HUES6 (cell line): ENCODE measurements around the gene PCDH9.

Experiments used
- H3K27ac ChIP-seq: 2 replicates; pipeline ENCODE4 v1.7.0; 2013; ENCODE audit warnings: low read depth, mild to moderate bottlenecking, low read length, inconsistent platforms
- H3K27me3 ChIP-seq: 2 replicates; pipeline ENCODE4 v1.6.1; 2013; ENCODE audit warnings: low read length; ENCODE audit not compliant: control insufficient read depth, insufficient read depth
- H3K36me3 ChIP-seq: 2 replicates; pipeline ENCODE4 v1.6.1; 2013; ENCODE audit warnings: low read length; ENCODE audit not compliant: control insufficient read depth, insufficient read depth
- H3K4me1 ChIP-seq: 2 replicates; pipeline ENCODE4 v1.6.1; 2013; ENCODE audit warnings: low read length; ENCODE audit not compliant: control insufficient read depth, insufficient read depth
- H3K4me3 ChIP-seq: 2 replicates; pipeline ENCODE4 v1.5.1; 2013; ENCODE audit warnings: low read depth, low read length
- H3K9ac ChIP-seq: one replicate; pipeline ENCODE4 v1.6.1; 2013; ENCODE audit warnings: mild to moderate bottlenecking, low read length
- H3K9me3 ChIP-seq: 2 replicates; pipeline ENCODE4 v1.6.1; 2013; ENCODE audit warnings: low read depth, low read length; ENCODE audit not compliant: control insufficient read depth, insufficient read depth

PCDH9 gene

GRCh38 chr13:67193979-67194378, 36.2 kb downstream of the PCDH9 start:
- no peak overlapping the region for H3K9ac ChIP-seq
- H3K4me3 ChIP-seq = no peak overlapping the region
- H3K4me1 ChIP-seq = no peaks in the 10 kb centered on the region
- no peaks in the 10 kb centered on the region for H3K36me3 ChIP-seq
- no peaks in the 10 kb centered on the region for H3K27me3 ChIP-seq
- no peak overlapping the region for H3K27ac ChIP-seq
- no peaks in the 10 kb centered on the region for H3K9me3 ChIP-seq

GRCh38 chr13:67192751-67193150, 37.4 kb downstream of the PCDH9 start:
- no peaks in the 10 kb centered on the region for H3K4me1 ChIP-seq
- H3K9ac ChIP-seq = no peak overlapping the region
- no peak overlapping the region for H3K27ac ChIP-seq
- H3K27me3 ChIP-seq = no peaks in the 10 kb centered on the region
- no peak overlapping the region for H3K4me3 ChIP-seq
- H3K9me3 ChIP-seq = no peaks in the 10 kb centered on the region
- no peaks in the 10 kb centered on the region for H3K36me3 ChIP-seq

GRCh38 chr13:67186995-67187569, 43.1 kb downstream of the PCDH9 start:
- no peak overlapping the region for H3K27ac ChIP-seq
- H3K9me3 ChIP-seq = no peaks in the 10 kb centered on the region
- H3K27me3 ChIP-seq = no peaks in the 10 kb centered on the region
- H3K36me3 ChIP-seq = no peaks in the 10 kb centered on the region
- H3K4me3 ChIP-seq = no peak overlapping the region
- no peaks in the 10 kb centered on the region for H3K4me1 ChIP-seq
- no peak overlapping the region for H3K9ac ChIP-seq

GRCh38 chr13:67184247-67184646, 45.9 kb downstream of the PCDH9 start:
- Histone ChIP-seq H3K9me3 (no peaks in the 10 kb centered on the region), H3K4me3 (no peak overlapping the region), H3K27me3 (no peaks in the 10 kb centered on the region), H3K27ac (no peak overlapping the region), H3K4me1 (no peaks in the 10 kb centered on the region), H3K36me3 (no peaks in the 10 kb centered on the region), H3K9ac (no peak overlapping the region)

- Histone ChIP-seq H3K27ac (no peak overlapping the region), H3K9me3 (no peaks in the 10 kb centered on the region), H3K4me3 (no peak overlapping the region), H3K4me1 (no peaks in the 10 kb centered on the region), H3K9ac (no peak overlapping the region), H3K36me3 (no peaks in the 10 kb centered on the region), H3K27me3 (no peaks in the 10 kb centered on the region)
These were observed 47.0 kb downstream of the PCDH9 start for GRCh38 chr13:67183151-67183550.

- Histone ChIP-seq H3K9ac (no peak overlapping the region), H3K9me3 (no peaks in the 10 kb centered on the region), H3K27ac (no peak overlapping the region), H3K36me3 (no peaks in the 10 kb centered on the region), H3K4me1 (no peaks in the 10 kb centered on the region), H3K27me3 (no peaks in the 10 kb centered on the region), H3K4me3 (no peak overlapping the region)
These were observed 54.2 kb downstream of the PCDH9 start for GRCh38 chr13:67175836-67176459.

GRCh38 chr13:67168384-67168783, 61.8 kb downstream of the PCDH9 start:
- no peak overlapping the region for H3K27ac ChIP-seq
- H3K36me3 ChIP-seq = no peaks in the 10 kb centered on the region
- no peak overlapping the region for H3K4me3 ChIP-seq
- no peaks in the 10 kb centered on the region for H3K4me1 ChIP-seq
- H3K9ac ChIP-seq = no peak overlapping the region
- H3K9me3 ChIP-seq = no peaks in the 10 kb centered on the region
- H3K27me3 ChIP-seq = no peaks in the 10 kb centered on the region

- H3K9ac ChIP-seq = no peak overlapping the region
- no peaks in the 10 kb centered on the region for H3K27me3 ChIP-seq
- H3K9me3 ChIP-seq = no peaks in the 10 kb centered on the region
- H3K4me3 ChIP-seq = no peak overlapping the region
- no peaks in the 10 kb centered on the region for H3K4me1 ChIP-seq
- H3K27ac ChIP-seq = no peak overlapping the region
- H3K36me3 ChIP-seq = no peaks in the 10 kb centered on the region
These were observed 62.7 kb downstream of the PCDH9 start for GRCh38 chr13:67167420-67167819.

GRCh38 chr13:67161176-67161575, 69.0 kb downstream of the PCDH9 start:
- Histone ChIP-seq H3K9ac (no peak overlapping the region), H3K36me3 (no peaks in the 10 kb centered on the region), H3K9me3 (no peaks in the 10 kb centered on the region), H3K4me1 (no peaks in the 10 kb centered on the region), H3K27ac (no peak overlapping the region), H3K27me3 (no peaks in the 10 kb centered on the region), H3K4me3 (no peak overlapping the region)

GRCh38 chr13:67158903-67159302, 71.2 kb downstream of the PCDH9 start:
- Histone ChIP-seq H3K4me3 (no peak overlapping the region), H3K27me3 (no peaks in the 10 kb centered on the region), H3K4me1 (no peaks in the 10 kb centered on the region), H3K9me3 (no peaks in the 10 kb centered on the region), H3K9ac (no peak overlapping the region), H3K27ac (no peak overlapping the region), H3K36me3 (no peaks in the 10 kb centered on the region)

GRCh38 chr13:67156723-67157060, 73.4 kb downstream of the PCDH9 start:
- H3K27ac ChIP-seq = no peak overlapping the region
- no peaks in the 10 kb centered on the region for H3K4me1 ChIP-seq
- no peak overlapping the region for H3K9ac ChIP-seq
- H3K27me3 ChIP-seq = no peaks in the 10 kb centered on the region
- H3K9me3 ChIP-seq = no peaks in the 10 kb centered on the region
- H3K36me3 ChIP-seq = no peaks in the 10 kb centered on the region
- no peak overlapping the region for H3K4me3 ChIP-seq
